ENCODE data around the gene GMDS.

GMDS gene

GRCh38 chr6:2033544-2033943 lies 211.9 kb downstream of the GMDS start:
- Histone ChIP-seq H3K9me3 (ENCODE audit: control insufficient read depth, insufficient read depth, low read length) (no peaks in the 10 kb centered on the region), H3K27ac (ENCODE audit: low read length) (no peak overlapping the region), H3K36me3 (ENCODE audit: control insufficient read depth, insufficient read depth, low read length) (no peaks in the 10 kb centered on the region), H3K4me1 (ENCODE audit: control insufficient read depth, insufficient read depth, low read length) (peaks cover 2% of the 10 kb centered on the region; the same call in 1 of the 2 replicates), H3K27me3 (ENCODE audit: control insufficient read depth, insufficient read depth, low read length) (no peaks in the 10 kb centered on the region), H3K4me3 (ENCODE audit: low read length) (no peak overlapping the region)
- no CpG with 5 or more reads among the region's 4 CpGs for WGBS (ENCODE audit: insufficient coverage, insufficient read length)
- no peak for DNase-seq (ENCODE audit: low read depth, low spot score)

GRCh38 chr6:2030682-2031244 lies 214.6 kb downstream of the GMDS start:
- Histone ChIP-seq H3K4me3 (ENCODE audit: low read length) (no peak overlapping the region), H3K4me1 (ENCODE audit: control insufficient read depth, insufficient read depth, low read length) (peaks cover 2% of the 10 kb centered on the region; the same call in 1 of the 2 replicates), H3K9me3 (ENCODE audit: control insufficient read depth, insufficient read depth, low read length) (no peaks in the 10 kb centered on the region), H3K27me3 (ENCODE audit: control insufficient read depth, insufficient read depth, low read length) (no peaks in the 10 kb centered on the region), H3K27ac (ENCODE audit: low read length) (no peak overlapping the region), H3K36me3 (ENCODE audit: control insufficient read depth, insufficient read depth, low read length) (no peaks in the 10 kb centered on the region)
- WGBS (ENCODE audit: insufficient coverage, insufficient read length), result 100% methylated on average over 1 of the region's 7 CpGs
- DNase-seq (ENCODE audit: low read depth, low spot score), result no peak

- no peak overlapping the region for H3K27ac ChIP-seq (ENCODE audit: low read length)
- no peaks in the 10 kb centered on the region for H3K9me3 ChIP-seq (ENCODE audit: control insufficient read depth, insufficient read depth, low read length)
- H3K4me1 ChIP-seq (ENCODE audit: control insufficient read depth, insufficient read depth, low read length), result peaks cover 2% of the 10 kb centered on the region; the same call in 1 of the 2 replicates
- H3K27me3 ChIP-seq (ENCODE audit: control insufficient read depth, insufficient read depth, low read length), result no peaks in the 10 kb centered on the region
- DNase-seq (ENCODE audit: low read depth, low spot score), result no peak
- H3K4me3 ChIP-seq (ENCODE audit: low read length), result no peak overlapping the region
- no peaks in the 10 kb centered on the region for H3K36me3 ChIP-seq (ENCODE audit: control insufficient read depth, insufficient read depth, low read length)
- no CpG with 5 or more reads among the region's 3 CpGs for WGBS (ENCODE audit: insufficient coverage, insufficient read length)
These were observed 215.5 kb downstream of the GMDS start for GRCh38 chr6:2029952-2030351.

- WGBS (ENCODE audit: insufficient coverage, insufficient read length), result no CpG with 5 or more reads among the region's 1 CpG
- DNase-seq (ENCODE audit: low read depth, low spot score), result no peak
These were observed 216.1 kb downstream of the GMDS start for GRCh38 chr6:2029130-2029794.

GRCh38 chr6:2028457-2029038 lies 216.9 kb downstream of the GMDS start:
- Histone ChIP-seq H3K27ac (ENCODE audit: low read length) (no peak overlapping the region), H3K36me3 (ENCODE audit: control insufficient read depth, insufficient read depth, low read length) (no peaks in the 10 kb centered on the region), H3K27me3 (ENCODE audit: control insufficient read depth, insufficient read depth, low read length) (no peaks in the 10 kb centered on the region), H3K4me3 (ENCODE audit: low read length) (no peak overlapping the region), H3K9me3 (ENCODE audit: control insufficient read depth, insufficient read depth, low read length) (no peaks in the 10 kb centered on the region), H3K4me1 (ENCODE audit: control insufficient read depth, insufficient read depth, low read length) (peaks cover 2% of the 10 kb centered on the region; the same call in 1 of the 2 replicates)
- DNase-seq (ENCODE audit: low read depth, low spot score), result no peak
- no CpG with 5 or more reads among the region's 6 CpGs for WGBS (ENCODE audit: insufficient coverage, insufficient read length)

More at GRCh38 chr6:2029130-2029794, 216.1 kb downstream of the GMDS start:
- H3K4me3 ChIP-seq (ENCODE audit: low read length), result no peak overlapping the region
- H3K4me1 ChIP-seq (ENCODE audit: control insufficient read depth, insufficient read depth, low read length), result peaks cover 2% of the 10 kb centered on the region; the same call in 1 of the 2 replicates
- H3K36me3 ChIP-seq (ENCODE audit: control insufficient read depth, insufficient read depth, low read length), result no peaks in the 10 kb centered on the region
- H3K27me3 ChIP-seq (ENCODE audit: control insufficient read depth, insufficient read depth, low read length), result no peaks in the 10 kb centered on the region
- no peak overlapping the region for H3K27ac ChIP-seq (ENCODE audit: low read length)
- H3K9me3 ChIP-seq (ENCODE audit: control insufficient read depth, insufficient read depth, low read length), result no peaks in the 10 kb centered on the region

- Histone ChIP-seq H3K27ac (ENCODE audit: low read length) (no peak overlapping the region), H3K4me1 (ENCODE audit: control insufficient read depth, insufficient read depth, low read length) (peaks cover 3% of the 10 kb centered on the region; the same call in 1 of the 2 replicates), H3K4me3 (ENCODE audit: low read length) (no peak overlapping the region), H3K27me3 (ENCODE audit: control insufficient read depth, insufficient read depth, low read length) (no peaks in the 10 kb centered on the region), H3K9me3 (ENCODE audit: control insufficient read depth, insufficient read depth, low read length) (no peaks in the 10 kb centered on the region), H3K36me3 (ENCODE audit: control insufficient read depth, insufficient read depth, low read length) (no peaks in the 10 kb centered on the region)
- DNase-seq (ENCODE audit: low read depth, low spot score), result no peak
- no CpG with 5 or more reads among the region's 7 CpGs for WGBS (ENCODE audit: insufficient coverage, insufficient read length)
These were observed 219.3 kb downstream of the GMDS start for GRCh38 chr6:2026133-2026532.

GRCh38 chr6:2021713-2022125 lies 223.7 kb downstream of the GMDS start:
- H3K4me1 ChIP-seq (ENCODE audit: control insufficient read depth, insufficient read depth, low read length), result 0 out of 2 replicates have a peak, but pooled peaks cover 1% of the 10 kb centered on the region
- DNase-seq (ENCODE audit: low read depth, low spot score), result no peak
- no peaks in the 10 kb centered on the region for H3K27me3 ChIP-seq (ENCODE audit: control insufficient read depth, insufficient read depth, low read length)
- H3K27ac ChIP-seq (ENCODE audit: low read length), result no peak overlapping the region
- no peaks in the 10 kb centered on the region for H3K9me3 ChIP-seq (ENCODE audit: control insufficient read depth, insufficient read depth, low read length)
- WGBS (ENCODE audit: insufficient coverage, insufficient read length), result no CpG with 5 or more reads among the region's 4 CpGs
- H3K4me3 ChIP-seq (ENCODE audit: low read length), result no peak overlapping the region
- H3K36me3 ChIP-seq (ENCODE audit: control insufficient read depth, insufficient read depth, low read length), result no peaks in the 10 kb centered on the region

GRCh38 chr6:2020909-2021308 lies 224.5 kb downstream of the GMDS start:
- H3K9me3 ChIP-seq (ENCODE audit: control insufficient read depth, insufficient read depth, low read length), result no peaks in the 10 kb centered on the region
- no peak overlapping the region for H3K27ac ChIP-seq (ENCODE audit: low read length)
- no peaks in the 10 kb centered on the region for H3K27me3 ChIP-seq (ENCODE audit: control insufficient read depth, insufficient read depth, low read length)
- H3K4me1 ChIP-seq (ENCODE audit: control insufficient read depth, insufficient read depth, low read length), result 0 out of 2 replicates have a peak, but pooled peaks cover 1% of the 10 kb centered on the region
- H3K36me3 ChIP-seq (ENCODE audit: control insufficient read depth, insufficient read depth, low read length), result no peaks in the 10 kb centered on the region
- no peak overlapping the region for H3K4me3 ChIP-seq (ENCODE audit: low read length)
- no peak for DNase-seq (ENCODE audit: low read depth, low spot score)

- Histone ChIP-seq H3K27me3 (ENCODE audit: control insufficient read depth, insufficient read depth, low read length) (no peaks in the 10 kb centered on the region), H3K27ac (ENCODE audit: low read length) (no peak overlapping the region), H3K36me3 (ENCODE audit: control insufficient read depth, insufficient read depth, low read length) (no peaks in the 10 kb centered on the region), H3K4me1 (ENCODE audit: control insufficient read depth, insufficient read depth, low read length) (0 out of 2 replicates have a peak, but pooled peaks cover 1% of the 10 kb centered on the region), H3K4me3 (ENCODE audit: low read length) (no peak overlapping the region), H3K9me3 (ENCODE audit: control insufficient read depth, insufficient read depth, low read length) (no peaks in the 10 kb centered on the region; the same call in 1 of the 2 replicates)
- no peak for DNase-seq (ENCODE audit: low read depth, low spot score)
These were observed 226.4 kb downstream of the GMDS start for GRCh38 chr6:2019051-2019450.

GRCh38 chr6:2016040-2016439 lies 229.4 kb downstream of the GMDS start:
- no peak for DNase-seq (ENCODE audit: low read depth, low spot score)
- Histone ChIP-seq H3K36me3 (ENCODE audit: control insufficient read depth, insufficient read depth, low read length) (no peaks in the 10 kb centered on the region), H3K27me3 (ENCODE audit: control insufficient read depth, insufficient read depth, low read length) (no peaks in the 10 kb centered on the region), H3K27ac (ENCODE audit: low read length) (no peak overlapping the region), H3K9me3 (ENCODE audit: control insufficient read depth, insufficient read depth, low read length) (no peaks in the 10 kb centered on the region; the same call in 1 of the 2 replicates), H3K4me3 (ENCODE audit: low read length) (no peak overlapping the region), H3K4me1 (ENCODE audit: control insufficient read depth, insufficient read depth, low read length) (no peaks in the 10 kb centered on the region)
- no CpG with 5 or more reads among the region's 4 CpGs for WGBS (ENCODE audit: insufficient coverage, insufficient read length)
